ENCODE measurements around the gene RBP4. TPM values are rescaled to one million over a fixed set of nuclear protein-coding genes. Genes with fewer than 3 reads are reported as not detected.

Gene RBP4
- total RNA-seq, 1 donor from 2014 or later = not detected

- intact Hi-C loops (cut with micrococcal nuclease) = no loop called here
- Mint-ChIP-seq H3K4me1 (no peaks in the 10 kb centered on the region), H3K4me3 (no peak overlapping the region), H3K27me3 (peaks cover 62% of the 10 kb centered on the region), H3K9me3 (no peaks in the 10 kb centered on the region), H3K36me3 (ENCODE audit: low read depth) (no peaks in the 10 kb centered on the region), H3K27ac (no peak overlapping the region)
- DNase-seq = no peak
Measured at GRCh38 chr10:93603023-93603422, 2.0 kb upstream of the RBP4 start.

- intact Hi-C loops (cut with micrococcal nuclease) = no loop called here
- DNase-seq = no peak
- H3K9me3 Mint-ChIP-seq = no peaks in the 10 kb centered on the region
- no peaks in the 10 kb centered on the region for H3K36me3 Mint-ChIP-seq (ENCODE audit: low read depth)
- H3K27ac Mint-ChIP-seq = no peak overlapping the region
- no peaks in the 10 kb centered on the region for H3K4me1 Mint-ChIP-seq
- no peak overlapping the region for H3K4me3 Mint-ChIP-seq
- H3K27me3 Mint-ChIP-seq = peaks cover 64% of the 10 kb centered on the region
Measured at GRCh38 chr10:93601774-93602162, 733 bp upstream of the RBP4 start.

- intact Hi-C loops (cut with micrococcal nuclease) = no loop called here
- peaks cover 54% of the 10 kb centered on the region for H3K27me3 Mint-ChIP-seq
- H3K9me3 Mint-ChIP-seq = no peaks in the 10 kb centered on the region
- H3K4me3 Mint-ChIP-seq = no peak overlapping the region
- no peak for DNase-seq
- no peaks in the 10 kb centered on the region for H3K4me1 Mint-ChIP-seq
- H3K36me3 Mint-ChIP-seq (ENCODE audit: low read depth) = no peaks in the 10 kb centered on the region
- no peak overlapping the region for H3K27ac Mint-ChIP-seq
Measured at GRCh38 chr10:93600446-93601145, 439 bp downstream of the RBP4 start.

- intact Hi-C loops (cut with micrococcal nuclease) = no loop called here
- Mint-ChIP-seq H3K36me3 (ENCODE audit: low read depth) (no peaks in the 10 kb centered on the region), H3K27me3 (peaks cover 52% of the 10 kb centered on the region)
Measured at GRCh38 chr10:93599778-93600177, 1.3 kb downstream of the RBP4 start.

GRCh38 chr10:93599335-93599734 is 1.7 kb downstream of the RBP4 start:
- Mint-ChIP-seq H3K4me1 (no peaks in the 10 kb centered on the region), H3K27me3 (peaks cover 49% of the 10 kb centered on the region), H3K36me3 (ENCODE audit: low read depth) (no peaks in the 10 kb centered on the region), H3K4me3 (no peak overlapping the region), H3K9me3 (no peaks in the 10 kb centered on the region), H3K27ac (no peak overlapping the region)
- no peak for DNase-seq
- intact Hi-C loops (cut with micrococcal nuclease) = no loop called here

More at GRCh38 chr10:93599778-93600177, 1.3 kb downstream of the RBP4 start:
- no peak overlapping the region for H3K27ac Mint-ChIP-seq
- no peaks in the 10 kb centered on the region for H3K4me1 Mint-ChIP-seq
- no peaks in the 10 kb centered on the region for H3K9me3 Mint-ChIP-seq
- no peak for DNase-seq
- no peak overlapping the region for H3K4me3 Mint-ChIP-seq

- no peak for DNase-seq
- H3K27me3 Mint-ChIP-seq = peaks cover 42% of the 10 kb centered on the region
- H3K4me1 Mint-ChIP-seq = no peaks in the 10 kb centered on the region
- H3K4me3 Mint-ChIP-seq = no peak overlapping the region
- H3K9me3 Mint-ChIP-seq = no peaks in the 10 kb centered on the region
- H3K27ac Mint-ChIP-seq = no peak overlapping the region
- H3K36me3 Mint-ChIP-seq (ENCODE audit: low read depth) = no peaks in the 10 kb centered on the region
- intact Hi-C loops (cut with micrococcal nuclease) = no loop called here
Measured at GRCh38 chr10:93598157-93598556, 2.9 kb downstream of the RBP4 start.

GRCh38 chr10:93597075-93597599 is 3.9 kb downstream of the RBP4 start:
- intact Hi-C loops (cut with micrococcal nuclease) = no loop called here
- H3K27ac Mint-ChIP-seq = no peak overlapping the region
- H3K36me3 Mint-ChIP-seq (ENCODE audit: low read depth) = no peaks in the 10 kb centered on the region
- H3K27me3 Mint-ChIP-seq = peaks cover 32% of the 10 kb centered on the region
- no peak for DNase-seq
- H3K4me1 Mint-ChIP-seq = no peaks in the 10 kb centered on the region
- H3K9me3 Mint-ChIP-seq = no peaks in the 10 kb centered on the region
- no peak overlapping the region for H3K4me3 Mint-ChIP-seq

GRCh38 chr10:93596539-93596938 is 4.5 kb downstream of the RBP4 start:
- H3K4me3 Mint-ChIP-seq = no peak overlapping the region
- no peaks in the 10 kb centered on the region for H3K36me3 Mint-ChIP-seq (ENCODE audit: low read depth)
- intact Hi-C loops (cut with micrococcal nuclease) = no loop called here
- no peak for DNase-seq
- H3K9me3 Mint-ChIP-seq = no peaks in the 10 kb centered on the region
- no peak overlapping the region for H3K27ac Mint-ChIP-seq
- H3K4me1 Mint-ChIP-seq = no peaks in the 10 kb centered on the region
- peaks cover 26% of the 10 kb centered on the region for H3K27me3 Mint-ChIP-seq

GRCh38 chr10:93595378-93596161 is 5.5 kb downstream of the RBP4 start:
- Mint-ChIP-seq H3K27ac (no peak overlapping the region), H3K27me3 (peaks cover 24% of the 10 kb centered on the region), H3K36me3 (ENCODE audit: low read depth) (no peaks in the 10 kb centered on the region), H3K9me3 (no peaks in the 10 kb centered on the region), H3K4me1 (no peaks in the 10 kb centered on the region), H3K4me3 (no peak overlapping the region)
- DNase-seq = no peak
- intact Hi-C loops (cut with micrococcal nuclease) = no loop called here

- Mint-ChIP-seq H3K9me3 (no peaks in the 10 kb centered on the region), H3K4me3 (no peak overlapping the region), H3K27ac (no peak overlapping the region), H3K36me3 (ENCODE audit: low read depth) (no peaks in the 10 kb centered on the region), H3K4me1 (no peaks in the 10 kb centered on the region), H3K27me3 (peaks cover 14% of the 10 kb centered on the region)
- DNase-seq = no peak
- intact Hi-C loops (cut with micrococcal nuclease) = no loop called here
Measured at GRCh38 chr10:93594518-93594917, 6.5 kb downstream of the RBP4 start.

- H3K36me3 Mint-ChIP-seq (ENCODE audit: low read depth) = no peaks in the 10 kb centered on the region
- H3K9me3 Mint-ChIP-seq = no peaks in the 10 kb centered on the region
- no peak overlapping the region for H3K4me3 Mint-ChIP-seq
Measured at GRCh38 chr10:93593749-93594148, 7.3 kb downstream of the RBP4 start.

GRCh38 chr10:93593254-93593653 is 7.8 kb downstream of the RBP4 start:
- H3K4me1 Mint-ChIP-seq = no peaks in the 10 kb centered on the region
- peaks cover 13% of the 10 kb centered on the region for H3K27me3 Mint-ChIP-seq
- no peak for DNase-seq
- intact Hi-C loops (cut with micrococcal nuclease) = no loop called here
- H3K4me3 Mint-ChIP-seq = no peak overlapping the region
- H3K27ac Mint-ChIP-seq = no peak overlapping the region
- no peaks in the 10 kb centered on the region for H3K36me3 Mint-ChIP-seq (ENCODE audit: low read depth)
- no peaks in the 10 kb centered on the region for H3K9me3 Mint-ChIP-seq

More at GRCh38 chr10:93593749-93594148, 7.3 kb downstream of the RBP4 start:
- intact Hi-C loops (cut with micrococcal nuclease) = no loop called here
- Mint-ChIP-seq H3K27me3 (peaks cover 15% of the 10 kb centered on the region), H3K27ac (no peak overlapping the region), H3K4me1 (no peaks in the 10 kb centered on the region)
- DNase-seq = no peak

- intact Hi-C loops (cut with micrococcal nuclease) = no loop called here
- DNase-seq = no peak
- Mint-ChIP-seq H3K27ac (no peak overlapping the region), H3K36me3 (ENCODE audit: low read depth) (no peaks in the 10 kb centered on the region), H3K4me1 (no peaks in the 10 kb centered on the region), H3K4me3 (no peak overlapping the region), H3K9me3 (no peaks in the 10 kb centered on the region), H3K27me3 (peaks cover 6% of the 10 kb centered on the region)
Measured at GRCh38 chr10:93591065-93591808, 9.8 kb downstream of the RBP4 start.

- Mint-ChIP-seq H3K27me3 (peaks cover 6% of the 10 kb centered on the region), H3K36me3 (ENCODE audit: low read depth) (no peaks in the 10 kb centered on the region), H3K4me1 (no peaks in the 10 kb centered on the region), H3K9me3 (no peaks in the 10 kb centered on the region), H3K4me3 (no peak overlapping the region), H3K27ac (no peak overlapping the region)
- no peak for DNase-seq
- intact Hi-C loops (cut with micrococcal nuclease) = no loop called here
Measured at GRCh38 chr10:93590638-93591037, 10.4 kb downstream of the RBP4 start.
